GM23338 (cell line): Measurements from ENCODE around the gene MPRIP. TPM values are rescaled to one million over a fixed set of nuclear protein-coding genes. Genes with fewer than 3 reads are reported as not detected.

Experiments used
- ATAC-seq: fragments of 200-7000 bp; cut with Tn5 transposase; 3 replicates; pipeline ENCODE4 v1.9.1; 2020
- DNase-seq: peaks from one replicate; pipeline ENCODE4 v3.0.0-alpha.2; 2015; ENCODE audit warnings: low spot score
- H2AFZ ChIP-seq: fragments of 200-600 bp; sonication (generic); 2 replicates; pipeline ENCODE4 v1.8.0; 2016; ENCODE audit warnings: antibody characterized with exemption, mild to moderate bottlenecking, moderate library complexity
- H3F3A ChIP-seq: fragments of 200-600 bp; sonication (generic); replicated peaks from 2 replicates; pipeline ENCODE4 v1.8.0; 2017; ENCODE audit warnings: antibody characterized with exemption, mixed run types, low read depth
- H3K27ac ChIP-seq: fragments of 200-600 bp; sonication (generic); 2 replicates; pipeline ENCODE4 v1.6.1; 2016; ENCODE audit warnings: low read depth
- H3K27me3 ChIP-seq: fragments of 200-600 bp; sonication (generic); 2 replicates; pipeline ENCODE4 v1.8.0; 2016; ENCODE audit warnings: mild to moderate bottlenecking, mixed run types, moderate library complexity; ENCODE audit not compliant: insufficient read depth
- H3K36me3 ChIP-seq: fragments of 200-600 bp; sonication (generic); 2 replicates; pipeline ENCODE4 v1.8.0; 2016; ENCODE audit warnings: mild to moderate bottlenecking; ENCODE audit not compliant: insufficient read depth
- H3K4me1 ChIP-seq: fragments of 200-600 bp; sonication (generic); 2 replicates; pipeline ENCODE4 v1.8.0; 2016; ENCODE audit warnings: mild to moderate bottlenecking, moderate library complexity; ENCODE audit not compliant: insufficient read depth
- H3K4me2 ChIP-seq: fragments of 200-600 bp; sonication (generic); 2 replicates; pipeline ENCODE4 v1.7.1; 2017; ENCODE audit warnings: mixed run types
- H3K4me3 ChIP-seq: fragments of 200-600 bp; sonication (generic); 2 replicates; pipeline ENCODE4 v1.6.1; 2016; ENCODE audit warnings: mixed run types
- H3K79me2 ChIP-seq: fragments of 200-600 bp; sonication (generic); replicated peaks from 2 replicates; pipeline ENCODE4 v1.8.0; 2017; ENCODE audit warnings: mild to moderate bottlenecking; ENCODE audit not compliant: insufficient read depth
- H3K9me2 ChIP-seq: fragments of 200-600 bp; sonication (generic); 2 replicates; pipeline ENCODE4 v1.8.0; 2017; ENCODE audit not compliant: insufficient read depth
- H4K20me1 ChIP-seq: fragments of 200-600 bp; sonication (generic); replicated peaks from 2 replicates; pipeline ENCODE4 v1.8.0; 2017; ENCODE audit warnings: mild to moderate bottlenecking; ENCODE audit not compliant: insufficient read depth
- H3K27ac Mint-ChIP-seq: 2 replicates; pipeline ENCODE4 v1.8.0; 2020; ENCODE audit warnings: inconsistent platforms, mild to moderate bottlenecking, moderate library complexity, mixed read lengths
- H3K27me3 Mint-ChIP-seq: 3 replicates; pipeline ENCODE4 v1.8.0; 2022; ENCODE audit warnings: low read depth, mild to moderate bottlenecking, moderate library complexity, mixed read lengths, inconsistent platforms; ENCODE audit not compliant: insufficient read depth, poor library complexity
- H3K36me3 Mint-ChIP-seq: 3 replicates; pipeline ENCODE4 v1.8.0; 2021; ENCODE audit warnings: low read depth, mild to moderate bottlenecking, inconsistent platforms, moderate library complexity, mixed read lengths
- H3K4me1 Mint-ChIP-seq: 3 replicates; pipeline ENCODE4 v1.8.0; 2020; ENCODE audit warnings: mild to moderate bottlenecking, inconsistent platforms, mixed read lengths
- H3K4me3 Mint-ChIP-seq: 3 replicates; pipeline ENCODE4 v1.8.0; 2021; ENCODE audit warnings: moderate library complexity, mild to moderate bottlenecking, inconsistent platforms, mixed read lengths
- H3K9me3 Mint-ChIP-seq: 3 replicates; pipeline ENCODE4 v1.8.0; 2020; ENCODE audit warnings: moderate library complexity, mild to moderate bottlenecking, inconsistent platforms, mixed read lengths
- CREB1 ChIP-seq: fragments of 250-450 bp; sonication (Bioruptor Pico); IDR thresholded peaks from 2 replicates; pipeline ENCODE4 v1.5.0; 2020; ENCODE audit warnings: low read depth, mild to moderate bottlenecking, moderate library complexity
- CTCF ChIP-seq, 2 experiments: fragments of 200-600 bp in 1 of 2; sonication (generic) in 1 of 2; conservative IDR thresholded peaks; 2 replicates each; pipeline versions ENCODE4 v1.5.1 to v1.6.1; 2016 to 2017; ENCODE audit warnings: antibody characterized with exemption in 2 of 2, low read depth in 2 of 2, mild to moderate bottlenecking in 2 of 2, moderate library complexity in 1 of 2
- ETS1 ChIP-seq: IDR thresholded peaks from 2 replicates; pipeline ENCODE4 v1.6.1; 2016; ENCODE audit warnings: antibody characterized with exemption
- JUNB ChIP-seq: IDR thresholded peaks from one replicate; pipeline ENCODE4 v1.6.1; 2016; ENCODE audit warnings: antibody characterized with exemption; ENCODE audit not compliant: unreplicated experiment
- NANOG ChIP-seq: IDR thresholded peaks from 2 replicates; pipeline ENCODE4 v1.6.1; 2016; ENCODE audit warnings: antibody characterized with exemption, borderline replicate concordance
- POLR2AphosphoS5 ChIP-seq: IDR thresholded peaks from 2 replicates; pipeline ENCODE4 v1.6.1; 2016; ENCODE audit warnings: antibody characterized with exemption, low read depth
- REST ChIP-seq: IDR thresholded peaks from one replicate; pipeline ENCODE4 v1.6.1; 2018; ENCODE audit warnings: antibody characterized with exemption; ENCODE audit not compliant: unreplicated experiment
- STAT1 ChIP-seq: IDR thresholded peaks from one replicate; pipeline ENCODE4 v1.6.1; 2016; ENCODE audit warnings: antibody characterized with exemption; ENCODE audit not compliant: unreplicated experiment
- ZNF114 ChIP-seq: fragments of 250-450 bp; sonication (Bioruptor Pico); IDR thresholded peaks from 2 replicates; pipeline ENCODE4 v1.5.0; 2020; ENCODE audit warnings: mild to moderate bottlenecking, moderate library complexity
- ZNF331 ChIP-seq: fragments of 250-450 bp; sonication (Bioruptor Pico); IDR thresholded peaks from 2 replicates; pipeline ENCODE4 v1.5.0; 2020; ENCODE audit warnings: low read depth, mild to moderate bottlenecking, moderate library complexity
- ZNF462 ChIP-seq: fragments of 250-450 bp; sonication (Bioruptor Pico); IDR thresholded peaks from 2 replicates; pipeline ENCODE4 v1.5.0; 2020; ENCODE audit warnings: mild to moderate bottlenecking, moderate library complexity
- polyA plus RNA-seq: library from polyadenylated mRNA; unstranded; fragments of >200 nt; fragmentation: Nextera tagmentation; extraction: Ambion mirVana; gene quantifications from 2 replicates; pipeline ENCODE4 v1.2.1, GENCODE V29; 2016
- total RNA-seq: library from RNA; depleted of rRNA; stranded (reverse); fragments of >200 nt; shearing (Covaris generic); gene quantifications from 2 replicates; pipeline ENCODE4 v1.2.3, GENCODE V29; 2014

MPRIP gene
- total and polyA plus RNA-seq, 2 experiments from 2014 or later = 39.3 to 113 TPM

GRCh38 chr17:17156107-17156506, 113.8 kb downstream of the MPRIP start:
- TF ChIP-seq ETS1 (no peak), ZNF462 (CRISPR knock-in tag) (no peak), ZNF114 (no peak), STAT1 (no peak), REST (no peak), ZNF331 (no peak), CREB1 (CRISPR knock-in tag) (no peak), CTCF (conservative IDR thresholded peaks at IDR 0.05; ENCODE audit: low read depth in 2 of 2) (no peak), NANOG (no peak), JUNB (no peak), POLR2AphosphoS5 (no peak)
- H3F3A ChIP-seq = no peaks in the 10 kb centered on the region

More at GRCh38 chr17:17156107-17156506, 113.8 kb downstream of the MPRIP start:
- H3K36me3 Mint-ChIP-seq = peaks cover 31% of the 10 kb centered on the region
- no peaks in the 10 kb centered on the region for H3K9me3 Mint-ChIP-seq
- no peaks in the 10 kb centered on the region for H4K20me1 ChIP-seq
- H3K9me2 ChIP-seq = no peaks in the 10 kb centered on the region
- ATAC-seq (no peak), DNase-seq (no peak)
- no peak overlapping the region for H3K27ac Mint-ChIP-seq
- no peaks in the 10 kb centered on the region; the same call in 1 of the 2 replicates for H3K36me3 ChIP-seq
- no peaks in the 10 kb centered on the region for H3K79me2 ChIP-seq
- no peak overlapping the region for H3K4me2 ChIP-seq
- H3K4me3 ChIP-seq = no peak overlapping the region
- no peak overlapping the region for H3K27ac ChIP-seq
- no peak overlapping the region for H2AFZ ChIP-seq
- no peaks in the 10 kb centered on the region for H3K27me3 Mint-ChIP-seq
- H3K4me1 Mint-ChIP-seq = no peaks in the 10 kb centered on the region
- no peaks in the 10 kb centered on the region for H3K27me3 ChIP-seq
- no peak overlapping the region for H3K4me3 Mint-ChIP-seq
- no peaks in the 10 kb centered on the region for H3K4me1 ChIP-seq
